ENCODE results near the gene TMEM232.

TMEM232 gene

DNA sequence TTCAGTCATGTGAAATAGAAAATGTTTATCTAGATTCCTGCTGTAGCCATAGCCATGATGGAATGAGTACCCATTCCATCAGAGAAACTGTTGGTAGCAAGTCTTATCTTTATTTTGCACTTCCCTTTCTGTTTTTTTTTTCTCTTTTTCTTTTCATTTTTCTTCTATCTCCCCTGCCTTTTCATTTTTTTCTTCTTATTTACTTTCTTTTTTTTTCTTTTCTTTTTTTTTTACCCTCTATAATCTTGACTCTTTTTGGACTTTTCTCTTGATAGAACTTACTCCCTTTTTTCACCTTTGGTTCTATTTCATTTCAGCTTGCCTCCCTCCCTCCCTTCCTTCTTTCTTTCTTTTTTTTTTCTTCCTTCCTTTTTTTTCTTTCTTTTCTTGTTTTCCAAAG lies 27.7 kb upstream of the TMEM232 start:
- TF ChIP-seq, protein P1, sequence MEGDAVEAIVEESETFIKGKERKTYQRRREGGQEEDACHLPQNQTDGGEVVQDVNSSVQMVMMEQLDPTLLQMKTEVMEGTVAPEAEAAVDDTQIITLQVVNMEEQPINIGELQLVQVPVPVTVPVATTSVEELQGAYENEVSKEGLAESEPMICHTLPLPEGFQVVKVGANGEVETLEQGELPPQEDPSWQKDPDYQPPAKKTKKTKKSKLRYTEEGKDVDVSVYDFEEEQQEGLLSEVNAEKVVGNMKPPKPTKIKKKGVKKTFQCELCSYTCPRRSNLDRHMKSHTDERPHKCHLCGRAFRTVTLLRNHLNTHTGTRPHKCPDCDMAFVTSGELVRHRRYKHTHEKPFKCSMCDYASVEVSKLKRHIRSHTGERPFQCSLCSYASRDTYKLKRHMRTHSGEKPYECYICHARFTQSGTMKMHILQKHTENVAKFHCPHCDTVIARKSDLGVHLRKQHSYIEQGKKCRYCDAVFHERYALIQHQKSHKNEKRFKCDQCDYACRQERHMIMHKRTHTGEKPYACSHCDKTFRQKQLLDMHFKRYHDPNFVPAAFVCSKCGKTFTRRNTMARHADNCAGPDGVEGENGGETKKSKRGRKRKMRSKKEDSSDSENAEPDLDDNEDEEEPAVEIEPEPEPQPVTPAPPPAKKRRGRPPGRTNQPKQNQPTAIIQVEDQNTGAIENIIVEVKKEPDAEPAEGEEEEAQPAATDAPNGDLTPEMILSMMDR (IDR thresholded peaks at IDR 0.05; ENCODE audit: low read depth, low read length) = no peak
- DNase-seq (ENCODE audit: extremely low read depth, low read depth) = no peak

DNA sequence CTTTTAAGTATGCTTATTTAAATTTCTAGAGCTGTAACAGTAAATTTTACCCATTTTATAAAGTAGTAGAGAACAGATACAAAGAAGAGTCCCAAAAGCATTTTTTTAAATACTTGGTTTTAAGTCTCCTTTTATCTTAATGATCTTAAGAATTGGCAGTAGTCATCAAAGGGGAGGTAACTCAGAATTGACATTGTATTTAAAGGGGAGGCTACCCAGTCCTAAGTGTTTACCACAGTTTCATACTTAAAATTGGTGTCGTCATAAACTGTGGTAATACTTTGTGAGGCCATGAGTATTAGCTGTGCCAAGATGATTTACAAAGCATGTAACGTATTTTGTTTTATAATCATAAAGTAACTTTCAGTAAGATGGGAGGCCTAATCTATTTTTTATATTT lies 27.1 kb upstream of the TMEM232 start:
- TF ChIP-seq, protein P1 (IDR thresholded peaks at IDR 0.05; ENCODE audit: low read depth, low read length) = no peak
- no peak for DNase-seq (ENCODE audit: extremely low read depth, low read depth)

- TF ChIP-seq, protein P1 (IDR thresholded peaks at IDR 0.05; ENCODE audit: low read depth, low read length) = no peak
- DNase-seq (ENCODE audit: extremely low read depth, low read depth) = no peak
Measured at GRCh38 chr5:110752953-110753352, 26.5 kb upstream of the TMEM232 start.

GRCh38 chr5:110751902-110752762 lies 25.7 kb upstream of the TMEM232 start:
- no peak for DNase-seq (ENCODE audit: extremely low read depth, low read depth)
- TF ChIP-seq, protein P1 (IDR thresholded peaks at IDR 0.05; ENCODE audit: low read depth, low read length) = no peak

DNA sequence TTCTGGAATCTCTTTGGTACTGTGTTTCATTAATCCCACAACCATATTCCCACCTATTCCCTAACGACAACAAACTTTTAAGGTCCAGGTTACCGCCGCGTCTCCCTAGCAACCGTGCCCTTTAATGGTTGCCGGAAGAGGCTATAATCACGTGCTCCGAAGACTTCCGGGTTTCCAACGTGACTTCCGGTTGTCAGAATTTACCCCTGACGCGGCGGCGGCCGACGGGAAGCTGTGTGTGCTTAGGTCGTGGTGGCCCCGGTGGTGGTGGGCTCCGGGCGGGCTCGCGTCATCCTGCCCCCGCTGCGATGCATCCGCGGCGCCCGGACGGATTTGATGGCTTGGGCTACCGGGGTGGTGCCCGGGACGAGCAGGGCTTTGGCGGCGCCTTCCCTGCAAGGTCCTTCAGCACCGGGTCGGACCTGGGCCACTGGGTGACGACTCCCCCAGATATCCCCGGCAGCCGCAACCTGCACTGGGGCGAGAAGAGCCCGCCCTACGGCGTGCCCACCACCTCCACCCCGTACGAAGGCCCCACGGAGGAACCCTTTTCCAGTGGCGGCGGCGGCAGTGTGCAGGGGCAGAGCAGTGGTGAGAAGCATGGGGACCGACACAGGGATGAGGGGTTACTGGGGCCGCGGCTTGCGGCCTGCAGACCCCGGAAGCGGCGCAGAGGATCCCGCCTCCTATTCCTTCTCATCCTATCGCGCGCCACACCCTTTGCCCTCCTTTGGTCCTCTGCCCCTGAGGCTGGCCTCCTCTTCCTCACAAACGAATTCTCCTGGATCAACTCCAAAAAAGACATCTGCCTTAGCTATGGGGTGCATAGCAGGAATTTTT lies 12.6 kb upstream of the TMEM232 start, which contains the start of gene SLC25A46:
TSS of gene SLC25A46 (plus strand) at position 196 of the 840 bp plus-strand sequence. CDS start at position 309, 113 bp downstream.
- TF ChIP-seq, protein P1 (IDR thresholded peaks at IDR 0.05; ENCODE audit: low read depth, low read length) = no peak
- DNase-seq (ENCODE audit: extremely low read depth, low read depth) = peak; percentile 52

GRCh38 chr5:110738503-110738811 lies 12.0 kb upstream of the TMEM232 start:
- DNase-seq (ENCODE audit: extremely low read depth, low read depth) = no peak
- TF ChIP-seq, protein P1 (IDR thresholded peaks at IDR 0.05; ENCODE audit: low read depth, low read length) = no peak

DNA sequence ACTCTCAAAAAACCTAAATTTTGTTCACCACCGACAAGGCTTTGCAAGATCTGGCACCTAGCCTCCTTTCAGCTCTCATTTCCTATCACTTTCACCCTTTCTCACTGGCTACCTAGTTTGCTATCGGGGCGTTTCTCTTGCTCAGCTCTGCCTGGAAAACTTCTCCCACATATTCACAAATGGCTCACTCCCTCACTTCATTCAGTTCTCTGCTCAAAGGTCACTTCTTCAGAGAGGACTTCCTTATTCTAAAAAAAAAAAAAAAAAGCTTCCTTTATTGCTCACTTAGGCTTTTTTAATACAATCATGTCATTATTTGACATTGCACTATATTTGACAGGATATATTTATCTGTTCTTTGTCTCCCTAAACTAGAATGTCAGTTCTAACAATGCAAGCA lies 10.3 kb upstream of the TMEM232 start:
- no peak for DNase-seq (ENCODE audit: extremely low read depth, low read depth)
- TF ChIP-seq, protein P1 (IDR thresholded peaks at IDR 0.05; ENCODE audit: low read depth, low read length) = no peak

All from AG09319 (cell line).